ENCODE results near the gene NHP2.

The NHP2 gene

DNA sequence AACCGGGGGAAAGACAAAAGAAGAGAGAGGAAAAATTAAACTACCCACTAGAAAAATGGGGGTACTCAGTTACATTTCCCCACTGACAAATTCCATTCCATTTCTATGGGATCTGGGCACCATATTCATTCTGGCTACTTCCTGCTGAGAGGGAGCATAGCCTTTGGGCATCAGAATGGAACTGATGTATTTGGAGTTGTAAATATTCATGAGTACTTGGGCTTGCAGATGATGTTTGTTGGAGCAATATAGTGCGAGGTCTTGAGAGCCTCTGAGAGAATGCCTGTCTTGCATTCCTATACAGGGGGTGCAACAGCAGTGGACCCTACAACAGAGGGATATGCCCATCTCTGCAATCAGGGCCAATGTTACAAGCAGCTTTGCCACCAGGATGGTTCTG lies 16.8 kb upstream of the NHP2 start:
- no peaks in the 10 kb centered on the region for H3K36me3 ChIP-seq
- no peak for DNase-seq
- no peaks in the 10 kb centered on the region for H3K27me3 ChIP-seq (ENCODE audit: insufficient read depth, low read depth, severe bottlenecking)
- no peak for TF ChIP-seq CTCF (IDR thresholded peaks at IDR 0.05; ENCODE audit: low read depth, low read length)
- H3K27ac ChIP-seq: no peak overlapping the region
- H3K9me3 ChIP-seq (ENCODE audit: severe bottlenecking): no peaks in the 10 kb centered on the region
- no peak overlapping the region for H3K4me3 ChIP-seq (ENCODE audit: low read depth, low read length)

DNA sequence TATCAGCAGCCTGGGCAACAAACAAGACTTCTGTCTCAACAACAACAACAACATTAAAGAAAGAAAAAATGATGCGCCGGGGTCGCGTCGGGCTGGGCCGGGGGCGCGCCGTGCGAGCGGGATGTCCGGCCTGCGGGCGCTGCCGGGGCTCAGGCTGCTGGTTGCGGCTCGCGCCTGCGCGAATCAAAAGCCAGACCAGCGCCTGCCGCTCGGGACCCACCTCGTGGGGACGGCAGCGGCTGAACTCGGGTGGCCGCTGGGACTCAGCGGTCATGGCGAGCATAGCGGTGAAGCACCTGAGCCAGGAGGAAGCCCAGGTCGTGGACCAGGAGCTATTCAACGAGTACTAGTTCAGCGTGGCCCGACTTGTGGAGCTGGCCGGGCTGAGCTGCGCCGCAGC lies 11.9 kb upstream of the NHP2 start:
- Histone ChIP-seq H3K4me3 (ENCODE audit: low read depth, low read length) (no peak overlapping the region), H3K27ac (no peak overlapping the region), H3K9me3 (ENCODE audit: severe bottlenecking) (no peaks in the 10 kb centered on the region), H3K27me3 (ENCODE audit: insufficient read depth, low read depth, severe bottlenecking) (no peaks in the 10 kb centered on the region), H3K36me3 (no peaks in the 10 kb centered on the region)
- DNase-seq: no peak
- TF ChIP-seq CTCF (IDR thresholded peaks at IDR 0.05; ENCODE audit: low read depth, low read length): no peak

- TF ChIP-seq CTCF (IDR thresholded peaks at IDR 0.05; ENCODE audit: low read depth, low read length): peak; percentile 88
- Histone ChIP-seq H3K4me3 (ENCODE audit: low read depth, low read length) (no peak overlapping the region), H3K36me3 (no peaks in the 10 kb centered on the region), H3K27me3 (ENCODE audit: insufficient read depth, low read depth, severe bottlenecking) (no peaks in the 10 kb centered on the region), H3K9me3 (ENCODE audit: severe bottlenecking) (no peaks in the 10 kb centered on the region), H3K27ac (no peak overlapping the region)
- DNase-seq: peak; percentile 82
These were observed 10.4 kb upstream of the NHP2 start for GRCh38 chr5:178163772-178164735.

DNA sequence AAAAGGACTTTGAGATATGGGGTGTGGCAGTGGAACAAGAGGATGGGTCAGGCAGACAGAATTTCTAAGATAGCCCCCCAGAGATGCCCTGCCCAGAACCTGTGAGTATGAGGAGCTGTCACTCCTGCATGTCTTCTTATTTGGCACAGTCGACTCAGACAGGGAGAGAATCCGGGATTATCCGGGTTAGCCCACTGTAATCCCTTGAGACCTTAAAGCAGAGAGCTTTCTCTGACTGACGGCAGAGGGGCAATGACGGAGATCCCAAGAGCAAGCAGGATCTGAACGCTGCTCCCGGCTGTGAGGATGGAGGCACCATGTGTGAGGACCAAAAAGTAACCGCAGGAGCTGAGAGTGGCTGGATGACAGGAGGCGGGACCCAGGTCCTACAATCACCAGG lies 8.8 kb upstream of the NHP2 start:
- DNase-seq: peak; percentile 76
- H3K4me3 ChIP-seq (ENCODE audit: low read depth, low read length): no peak overlapping the region
- H3K36me3 ChIP-seq: no peaks in the 10 kb centered on the region
- no peak overlapping the region for H3K27ac ChIP-seq
- no peaks in the 10 kb centered on the region for H3K27me3 ChIP-seq (ENCODE audit: insufficient read depth, low read depth, severe bottlenecking)
- no peaks in the 10 kb centered on the region for H3K9me3 ChIP-seq (ENCODE audit: severe bottlenecking)
- TF ChIP-seq CTCF (IDR thresholded peaks at IDR 0.05; ENCODE audit: low read depth, low read length): no peak

GRCh38 chr5:178160176-178160575 lies 6.5 kb upstream of the NHP2 start:
- DNase-seq: no peak
- Histone ChIP-seq H3K9me3 (ENCODE audit: severe bottlenecking) (no peaks in the 10 kb centered on the region), H3K4me3 (ENCODE audit: low read depth, low read length) (no peak overlapping the region), H3K27me3 (ENCODE audit: insufficient read depth, low read depth, severe bottlenecking) (no peaks in the 10 kb centered on the region), H3K27ac (no peak overlapping the region), H3K36me3 (no peaks in the 10 kb centered on the region)
- TF ChIP-seq CTCF (IDR thresholded peaks at IDR 0.05; ENCODE audit: low read depth, low read length): no peak

Measured in WERI-Rb-1 (cell line).